DND-41 (cell line): ENCODE measurements around the gene TSPAN18.

Source experiments
- ATAC-seq: fragments of 200-7000 bp; cut with Tn5 transposase; 3 replicates; pipeline ENCODE4 v1.9.1; 2021; ENCODE audit warnings: low read depth; ENCODE audit not compliant: insufficient read depth
- DNase-seq: peaks from one replicate; pipeline ENCODE4 v3.0.0-alpha.2; 2020
- H2AFZ ChIP-seq: 2 replicates; pipeline ENCODE4 v1.6.0; 2012; ENCODE audit warnings: low read depth, low read length
- H3K27ac ChIP-seq: 2 replicates; pipeline ENCODE4 v1.5.1; 2012; ENCODE audit warnings: low read length, inconsistent platforms
- H3K27me3 ChIP-seq: fragments of 200-600 bp; sonication (generic); 2 replicates; pipeline ENCODE4 v1.6.0; 2012; ENCODE audit warnings: low read length, mild to moderate bottlenecking, inconsistent platforms; ENCODE audit not compliant: insufficient read depth, poor library complexity
- H3K36me3 ChIP-seq: 2 replicates; pipeline ENCODE4 v1.5.1; 2012; ENCODE audit warnings: low read length, inconsistent platforms; ENCODE audit not compliant: insufficient read depth
- H3K4me1 ChIP-seq: 2 replicates; pipeline ENCODE4 v1.5.1; 2012; ENCODE audit warnings: mild to moderate bottlenecking, low read length; ENCODE audit not compliant: insufficient read depth
- H3K4me2 ChIP-seq: 2 replicates; pipeline ENCODE4 v1.6.0; 2012; ENCODE audit warnings: mild to moderate bottlenecking, moderate library complexity, low read length, inconsistent platforms; ENCODE audit not compliant: insufficient read depth
- H3K4me3 ChIP-seq, 2 experiments: fragments of 200-600 bp in 1 of 2; shearing (Covaris generic) in 1 of 2; 2 replicates each; pipeline ENCODE4 v1.5.1; 2012 to 2016; ENCODE audit warnings: inconsistent platforms in 2 of 2, low read length in 2 of 2, mild to moderate bottlenecking in 2 of 2, low read depth in 1 of 2, moderate library complexity in 1 of 2
- H3K79me2 ChIP-seq: 2 replicates; pipeline ENCODE4 v1.6.0; 2012; ENCODE audit warnings: low read length, inconsistent platforms; ENCODE audit not compliant: insufficient read depth
- H3K9ac ChIP-seq: 2 replicates; pipeline ENCODE4 v1.6.0; 2012; ENCODE audit warnings: low read depth, mild to moderate bottlenecking, inconsistent platforms, low read length, moderate library complexity
- H3K9me3 ChIP-seq: 2 replicates; pipeline ENCODE4 v1.5.1; 2012; ENCODE audit warnings: low read length, moderate library complexity, mild to moderate bottlenecking, inconsistent platforms; ENCODE audit not compliant: insufficient read depth, severe bottlenecking
- H4K20me1 ChIP-seq: 2 replicates; pipeline ENCODE4 v1.6.0; 2012; ENCODE audit warnings: low read length; ENCODE audit not compliant: insufficient read depth
- EZH2 ChIP-seq: IDR thresholded peaks from 3 replicates; pipeline ENCODE4 v1.6.1; 2012; ENCODE audit warnings: borderline replicate concordance, low read depth, mild to moderate bottlenecking, moderate library complexity, low read length, inconsistent platforms; ENCODE audit not compliant: severe bottlenecking
- TF ChIP-seq, protein P1 (sequence below): IDR thresholded peaks from 2 replicates; pipeline ENCODE4 v1.5.1; 2012; ENCODE audit warnings: borderline replicate concordance, low read length, moderate library complexity, mild to moderate bottlenecking; ENCODE audit not compliant: poor library complexity, severe bottlenecking; ENCODE audit errors: extremely low read depth

The TSPAN18 gene

GRCh38 chr11:44940835-44941234 is 214.1 kb downstream of the TSPAN18 start:
- no peak overlapping the region for H3K4me3 ChIP-seq
- no peaks in the 10 kb centered on the region for H3K9me3 ChIP-seq
- H3K4me2 ChIP-seq: no peak overlapping the region
- no peaks in the 10 kb centered on the region for H3K4me1 ChIP-seq
- ATAC-seq (no peak), DNase-seq (no peak)
- no peak overlapping the region for H3K9ac ChIP-seq
- H2AFZ ChIP-seq: no peak overlapping the region
- no peaks in the 10 kb centered on the region for H3K27me3 ChIP-seq
- H3K36me3 ChIP-seq: no peaks in the 10 kb centered on the region
- peaks cover 16% of the 10 kb centered on the region for H4K20me1 ChIP-seq
- TF ChIP-seq EZH2: no peak
- TF ChIP-seq, protein P1, sequence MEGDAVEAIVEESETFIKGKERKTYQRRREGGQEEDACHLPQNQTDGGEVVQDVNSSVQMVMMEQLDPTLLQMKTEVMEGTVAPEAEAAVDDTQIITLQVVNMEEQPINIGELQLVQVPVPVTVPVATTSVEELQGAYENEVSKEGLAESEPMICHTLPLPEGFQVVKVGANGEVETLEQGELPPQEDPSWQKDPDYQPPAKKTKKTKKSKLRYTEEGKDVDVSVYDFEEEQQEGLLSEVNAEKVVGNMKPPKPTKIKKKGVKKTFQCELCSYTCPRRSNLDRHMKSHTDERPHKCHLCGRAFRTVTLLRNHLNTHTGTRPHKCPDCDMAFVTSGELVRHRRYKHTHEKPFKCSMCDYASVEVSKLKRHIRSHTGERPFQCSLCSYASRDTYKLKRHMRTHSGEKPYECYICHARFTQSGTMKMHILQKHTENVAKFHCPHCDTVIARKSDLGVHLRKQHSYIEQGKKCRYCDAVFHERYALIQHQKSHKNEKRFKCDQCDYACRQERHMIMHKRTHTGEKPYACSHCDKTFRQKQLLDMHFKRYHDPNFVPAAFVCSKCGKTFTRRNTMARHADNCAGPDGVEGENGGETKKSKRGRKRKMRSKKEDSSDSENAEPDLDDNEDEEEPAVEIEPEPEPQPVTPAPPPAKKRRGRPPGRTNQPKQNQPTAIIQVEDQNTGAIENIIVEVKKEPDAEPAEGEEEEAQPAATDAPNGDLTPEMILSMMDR: no peak
- no peaks in the 10 kb centered on the region for H3K79me2 ChIP-seq
- no peak overlapping the region for H3K27ac ChIP-seq

- Histone ChIP-seq H2AFZ (no peak overlapping the region), H3K4me3 (no peak overlapping the region), H3K79me2 (no peaks in the 10 kb centered on the region), H3K9ac (no peak overlapping the region), H3K9me3 (no peaks in the 10 kb centered on the region), H3K27me3 (no peaks in the 10 kb centered on the region), H3K4me1 (no peaks in the 10 kb centered on the region), H3K4me2 (no peak overlapping the region), H3K36me3 (no peaks in the 10 kb centered on the region), H3K27ac (no peak overlapping the region), H4K20me1 (peaks cover 16% of the 10 kb centered on the region)
- no peak for DNase-seq
- ATAC-seq: no peak
- TF ChIP-seq, protein P1: no peak
- TF ChIP-seq EZH2: no peak
Observed at GRCh38 chr11:44941259-44942021, 214.7 kb downstream of the TSPAN18 start.

DNA sequence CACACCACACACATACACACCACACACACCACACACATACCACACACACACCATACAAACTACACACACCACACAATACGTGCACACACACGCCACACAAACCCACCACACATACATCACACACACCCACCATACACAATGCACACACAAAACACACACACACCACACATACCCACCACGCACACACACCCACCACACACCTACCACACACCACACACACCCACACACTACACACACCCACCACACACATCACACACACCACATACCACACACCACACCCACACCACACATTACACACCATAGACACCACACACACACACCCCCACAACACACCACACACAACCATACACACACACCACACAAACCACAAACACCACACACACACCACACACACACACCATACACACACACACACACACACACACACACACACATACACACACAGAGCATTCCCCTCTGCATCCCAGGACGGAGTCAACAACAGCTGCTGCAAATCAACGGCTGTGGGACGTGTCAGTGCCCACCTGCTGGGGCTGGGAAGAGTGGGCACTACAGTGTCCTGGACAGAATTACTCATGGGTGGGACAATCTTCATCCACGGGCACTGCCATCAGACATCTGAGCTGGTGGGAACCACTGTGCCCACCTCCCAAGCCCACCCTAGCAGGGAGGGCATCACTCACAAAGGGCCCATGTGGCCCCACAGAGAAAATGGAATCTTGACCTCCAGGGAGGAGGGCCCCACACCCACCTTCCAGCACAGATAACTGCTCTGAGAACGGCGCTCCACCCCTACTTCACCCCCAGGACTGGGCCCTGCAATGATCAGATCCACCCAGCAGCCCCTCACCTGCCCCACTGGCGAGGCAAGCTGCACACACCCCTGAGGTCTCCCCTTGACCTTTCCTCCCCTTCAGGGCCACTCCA is 215.5 kb downstream of the TSPAN18 start:
- Histone ChIP-seq H3K4me2 (no peak overlapping the region), H4K20me1 (0 out of 2 replicates have a peak, but pooled peaks cover 11% of the 10 kb centered on the region), H3K9me3 (no peaks in the 10 kb centered on the region), H3K4me3 (no peak overlapping the region), H3K36me3 (no peaks in the 10 kb centered on the region), H3K79me2 (no peaks in the 10 kb centered on the region), H3K27me3 (no peaks in the 10 kb centered on the region), H2AFZ (no peak overlapping the region), H3K27ac (no peak overlapping the region), H3K4me1 (no peaks in the 10 kb centered on the region), H3K9ac (no peak overlapping the region)
- DNase-seq (no peak), ATAC-seq (no peak)
- TF ChIP-seq EZH2: no peak
- TF ChIP-seq, protein P1: no peak
